HepG2 (cell line): Measurements from ENCODE around the gene SNAPIN. TPM values are rescaled to one million over a fixed set of nuclear protein-coding genes. Genes with fewer than 3 reads are reported as not detected.

Experiments
- JARID2 ChIP-seq: sonication (generic); formaldehyde crosslinking; IDR thresholded peaks from 2 replicates; pipeline ENCODE4 v1.8.1; 2023; ENCODE audit warnings: missing genetic modification reagents, inconsistent platforms; ENCODE audit not compliant: insufficient replicate concordance
- NCOR1 ChIP-seq: fragments of 200-600 bp; sonication (generic); IDR thresholded peaks from 2 replicates; pipeline ENCODE4 v1.7.0; 2017; ENCODE audit warnings: antibody characterized with exemption, low read length, borderline replicate concordance
- NFYC ChIP-seq: IDR thresholded peaks from 2 replicates; pipeline ENCODE4 v1.6.1; 2016; ENCODE audit warnings: missing genetic modification reagents, missing compliant biosample characterization
- PCBP1 ChIP-seq: fragments of 200-400 bp; formaldehyde crosslinking; IDR thresholded peaks from 2 replicates; pipeline ENCODE4 v1.6.1; 2017; ENCODE audit warnings: mild to moderate bottlenecking, low read depth, low read length, borderline replicate concordance
- SYNCRIP ChIP-seq: fragments of 200-400 bp; formaldehyde crosslinking; IDR thresholded peaks from 2 replicates; pipeline ENCODE4 v1.6.1; 2018; ENCODE audit warnings: mild to moderate bottlenecking, low read depth, low read length; ENCODE audit not compliant: insufficient read depth
- ZFP36L1 ChIP-seq: sonication (generic); formaldehyde crosslinking; IDR thresholded peaks from 2 replicates; pipeline ENCODE4 v1.8.0; 2022; ENCODE audit warnings: mild to moderate bottlenecking, missing genetic modification reagents, moderate library complexity
- ZNF24 ChIP-seq: fragments of 450-650 bp; IDR thresholded peaks from 2 replicates; pipeline ENCODE4 v1.6.1; 2017; ENCODE audit warnings: antibody characterized with exemption, mild to moderate bottlenecking
- polyA plus RNA-seq, 8 experiments: library from polyadenylated mRNA; depleted of rRNA in 3 of 8; stranded (reverse) in 7 of 8; unstranded in 1 of 8; fragments of >200 nt; fragmentation: Illumina TruSeq in 4 of 8; extraction: Trizol in 4 of 8; gene quantifications; 2 replicates each; pipeline versions ENCODE4 v1.2.1 to v1.2.3, GENCODE V29; 2011 to 2016; ENCODE audit warnings: low read depth in 4 of 8, missing spikeins in 1 of 8, mixed read lengths in 1 of 8; ENCODE audit not compliant: insufficient read depth in 1 of 8
- total RNA-seq, 5 experiments: library from RNA; depleted of rRNA; stranded (reverse); fragments of >200 nt; fragmentation: Illumina TruSeq; extraction: Trizol; gene quantifications; 2 replicates each; pipeline ENCODE4 v1.2.3, GENCODE V29; 2016; ENCODE audit warnings: low read depth in 1 of 5
- TF ChIP-seq, protein P1 (sequence below): sonication (generic); formaldehyde crosslinking; IDR thresholded peaks from 2 replicates; pipeline ENCODE4 v1.4.0; 2020; ENCODE audit warnings: missing genetic modification reagents, borderline replicate concordance
- TF ChIP-seq, protein P2 (sequence below), 2 experiments: sonication (generic) in 1 of 2; formaldehyde crosslinking in 1 of 2; IDR thresholded peaks; 2 replicates each; pipeline versions ENCODE4 v1.6.1 to v1.9.0; 2014 to 2022; ENCODE audit warnings: antibody characterized with exemption in 1 of 2, borderline replicate concordance in 1 of 2, inconsistent platforms in 1 of 2, low read depth in 1 of 2, missing genetic modification reagents in 1 of 2
- TF ChIP-seq, protein P3 (sequence below): sonication (generic); formaldehyde crosslinking; IDR thresholded peaks from 2 replicates; pipeline ENCODE4 v1.4.0; 2020; ENCODE audit warnings: missing genetic modification reagents
- TF ChIP-seq, protein P4 (sequence below): sonication (generic); formaldehyde crosslinking; IDR thresholded peaks from 2 replicates; pipeline ENCODE4 v1.9.0; 2021; ENCODE audit warnings: missing genetic modification reagents, borderline replicate concordance

Gene SNAPIN
- total and polyA plus RNA-seq, 2 of the 13 experiments (the other 11 are each of a cell fraction or from before 2014, with no cell fraction given) = 23.9 to 25.7 TPM

DNA sequence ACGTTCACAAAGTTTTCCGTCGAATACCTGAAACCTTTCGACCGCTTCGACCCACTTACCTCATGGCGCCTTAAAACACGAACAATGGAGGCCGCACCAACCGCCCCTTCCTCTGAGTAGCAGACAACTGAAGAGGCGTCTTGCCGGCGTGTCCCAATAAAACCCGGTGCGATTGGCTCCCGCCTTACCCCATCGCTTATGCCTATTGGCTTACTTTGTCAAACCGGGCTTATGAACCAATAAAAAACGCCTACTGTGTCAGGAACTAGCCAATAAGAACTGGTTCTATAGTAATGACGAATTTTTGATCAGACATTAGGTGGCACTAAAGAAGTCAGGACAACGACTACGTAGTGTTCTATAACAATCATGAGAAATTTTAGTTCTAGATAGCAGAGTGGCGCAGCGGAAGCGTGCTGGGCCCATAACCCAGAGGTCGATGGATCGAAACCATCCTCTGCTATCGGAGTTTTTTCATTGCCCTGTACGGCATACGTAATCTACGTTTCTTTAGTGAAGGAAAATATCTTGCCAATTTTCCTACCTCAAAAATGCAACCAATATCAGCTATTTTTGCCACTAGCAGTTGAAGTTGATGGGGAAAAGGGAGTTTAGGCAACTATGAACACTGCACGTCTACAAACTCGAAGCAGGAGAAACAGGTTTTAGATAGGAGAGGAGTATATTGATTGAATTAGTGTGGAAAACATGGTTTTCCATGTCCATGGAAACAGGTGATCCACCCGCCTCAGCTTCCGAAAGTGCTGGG, 12.5 kb downstream of the SNAPIN start, which contains the start of gene ILF2 (continued):
- TF ChIP-seq, protein P1, sequence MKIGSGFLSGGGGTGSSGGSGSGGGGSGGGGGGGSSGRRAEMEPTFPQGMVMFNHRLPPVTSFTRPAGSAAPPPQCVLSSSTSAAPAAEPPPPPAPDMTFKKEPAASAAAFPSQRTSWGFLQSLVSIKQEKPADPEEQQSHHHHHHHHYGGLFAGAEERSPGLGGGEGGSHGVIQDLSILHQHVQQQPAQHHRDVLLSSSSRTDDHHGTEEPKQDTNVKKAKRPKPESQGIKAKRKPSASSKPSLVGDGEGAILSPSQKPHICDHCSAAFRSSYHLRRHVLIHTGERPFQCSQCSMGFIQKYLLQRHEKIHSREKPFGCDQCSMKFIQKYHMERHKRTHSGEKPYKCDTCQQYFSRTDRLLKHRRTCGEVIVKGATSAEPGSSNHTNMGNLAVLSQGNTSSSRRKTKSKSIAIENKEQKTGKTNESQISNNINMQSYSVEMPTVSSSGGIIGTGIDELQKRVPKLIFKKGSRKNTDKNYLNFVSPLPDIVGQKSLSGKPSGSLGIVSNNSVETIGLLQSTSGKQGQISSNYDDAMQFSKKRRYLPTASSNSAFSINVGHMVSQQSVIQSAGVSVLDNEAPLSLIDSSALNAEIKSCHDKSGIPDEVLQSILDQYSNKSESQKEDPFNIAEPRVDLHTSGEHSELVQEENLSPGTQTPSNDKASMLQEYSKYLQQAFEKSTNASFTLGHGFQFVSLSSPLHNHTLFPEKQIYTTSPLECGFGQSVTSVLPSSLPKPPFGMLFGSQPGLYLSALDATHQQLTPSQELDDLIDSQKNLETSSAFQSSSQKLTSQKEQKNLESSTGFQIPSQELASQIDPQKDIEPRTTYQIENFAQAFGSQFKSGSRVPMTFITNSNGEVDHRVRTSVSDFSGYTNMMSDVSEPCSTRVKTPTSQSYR (CRISPR knock-in tag) = no peak
- TF ChIP-seq, protein P2, sequence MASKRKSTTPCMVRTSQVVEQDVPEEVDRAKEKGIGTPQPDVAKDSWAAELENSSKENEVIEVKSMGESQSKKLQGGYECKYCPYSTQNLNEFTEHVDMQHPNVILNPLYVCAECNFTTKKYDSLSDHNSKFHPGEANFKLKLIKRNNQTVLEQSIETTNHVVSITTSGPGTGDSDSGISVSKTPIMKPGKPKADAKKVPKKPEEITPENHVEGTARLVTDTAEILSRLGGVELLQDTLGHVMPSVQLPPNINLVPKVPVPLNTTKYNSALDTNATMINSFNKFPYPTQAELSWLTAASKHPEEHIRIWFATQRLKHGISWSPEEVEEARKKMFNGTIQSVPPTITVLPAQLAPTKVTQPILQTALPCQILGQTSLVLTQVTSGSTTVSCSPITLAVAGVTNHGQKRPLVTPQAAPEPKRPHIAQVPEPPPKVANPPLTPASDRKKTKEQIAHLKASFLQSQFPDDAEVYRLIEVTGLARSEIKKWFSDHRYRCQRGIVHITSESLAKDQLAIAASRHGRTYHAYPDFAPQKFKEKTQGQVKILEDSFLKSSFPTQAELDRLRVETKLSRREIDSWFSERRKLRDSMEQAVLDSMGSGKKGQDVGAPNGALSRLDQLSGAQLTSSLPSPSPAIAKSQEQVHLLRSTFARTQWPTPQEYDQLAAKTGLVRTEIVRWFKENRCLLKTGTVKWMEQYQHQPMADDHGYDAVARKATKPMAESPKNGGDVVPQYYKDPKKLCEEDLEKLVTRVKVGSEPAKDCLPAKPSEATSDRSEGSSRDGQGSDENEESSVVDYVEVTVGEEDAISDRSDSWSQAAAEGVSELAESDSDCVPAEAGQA (IDR thresholded peaks at IDR 0.05; ENCODE audit: low read depth) = no peak
- TF ChIP-seq, protein P2 (CRISPR knock-in tag; IDR thresholded peaks at IDR 0.05; ENCODE audit: borderline replicate concordance) = no peak
- TF ChIP-seq, protein P3, sequence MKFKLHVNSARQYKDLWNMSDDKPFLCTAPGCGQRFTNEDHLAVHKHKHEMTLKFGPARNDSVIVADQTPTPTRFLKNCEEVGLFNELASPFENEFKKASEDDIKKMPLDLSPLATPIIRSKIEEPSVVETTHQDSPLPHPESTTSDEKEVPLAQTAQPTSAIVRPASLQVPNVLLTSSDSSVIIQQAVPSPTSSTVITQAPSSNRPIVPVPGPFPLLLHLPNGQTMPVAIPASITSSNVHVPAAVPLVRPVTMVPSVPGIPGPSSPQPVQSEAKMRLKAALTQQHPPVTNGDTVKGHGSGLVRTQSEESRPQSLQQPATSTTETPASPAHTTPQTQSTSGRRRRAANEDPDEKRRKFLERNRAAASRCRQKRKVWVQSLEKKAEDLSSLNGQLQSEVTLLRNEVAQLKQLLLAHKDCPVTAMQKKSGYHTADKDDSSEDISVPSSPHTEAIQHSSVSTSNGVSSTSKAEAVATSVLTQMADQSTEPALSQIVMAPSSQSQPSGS (CRISPR knock-in tag) = peak; percentile 79
- no peak for TF ChIP-seq SYNCRIP
- TF ChIP-seq ZNF24 = peak; percentile 100
- TF ChIP-seq, protein P4, sequence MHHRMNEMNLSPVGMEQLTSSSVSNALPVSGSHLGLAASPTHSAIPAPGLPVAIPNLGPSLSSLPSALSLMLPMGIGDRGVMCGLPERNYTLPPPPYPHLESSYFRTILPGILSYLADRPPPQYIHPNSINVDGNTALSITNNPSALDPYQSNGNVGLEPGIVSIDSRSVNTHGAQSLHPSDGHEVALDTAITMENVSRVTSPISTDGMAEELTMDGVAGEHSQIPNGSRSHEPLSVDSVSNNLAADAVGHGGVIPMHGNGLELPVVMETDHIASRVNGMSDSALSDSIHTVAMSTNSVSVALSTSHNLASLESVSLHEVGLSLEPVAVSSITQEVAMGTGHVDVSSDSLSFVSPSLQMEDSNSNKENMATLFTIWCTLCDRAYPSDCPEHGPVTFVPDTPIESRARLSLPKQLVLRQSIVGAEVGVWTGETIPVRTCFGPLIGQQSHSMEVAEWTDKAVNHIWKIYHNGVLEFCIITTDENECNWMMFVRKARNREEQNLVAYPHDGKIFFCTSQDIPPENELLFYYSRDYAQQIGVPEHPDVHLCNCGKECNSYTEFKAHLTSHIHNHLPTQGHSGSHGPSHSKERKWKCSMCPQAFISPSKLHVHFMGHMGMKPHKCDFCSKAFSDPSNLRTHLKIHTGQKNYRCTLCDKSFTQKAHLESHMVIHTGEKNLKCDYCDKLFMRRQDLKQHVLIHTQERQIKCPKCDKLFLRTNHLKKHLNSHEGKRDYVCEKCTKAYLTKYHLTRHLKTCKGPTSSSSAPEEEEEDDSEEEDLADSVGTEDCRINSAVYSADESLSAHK = no peak
- no peak for TF ChIP-seq JARID2 (CRISPR knock-in tag)
- TF ChIP-seq ZFP36L1 = no peak
- TF ChIP-seq NCOR1 = 0 out of 2 replicates have a peak, but pooled peaks have one; percentile 46
- no peak for TF ChIP-seq PCBP1
- TF ChIP-seq NFYC = peak; percentile 97
